Lung (tissue), 12 donors: Measurements from ENCODE around the gene HERPUD2. TPM values are rescaled to one million over a fixed set of nuclear protein-coding genes. Genes with fewer than 3 reads are reported as not detected.
"Not testable (repeated sequence)": the region's sequence is repeated elsewhere in the genome, so short reads cannot be mapped to it uniquely, and the experiment has no call there.

Experiments used
- ATAC-seq: fragments of 200-7000 bp; cut with Tn5 transposase; one replicate; pipeline ENCODE4 v1.9.1; 2020; ENCODE audit warnings: moderate number of reproducible peaks; ENCODE audit not compliant: insufficient read depth, low FRiP score
- DNase-seq, 3 donors: peaks; one replicate each; pipeline ENCODE4 v3.0.0-alpha.2; 2013 to 2017
- H3K27ac ChIP-seq, 2 donors: one replicate each; pipeline ENCODE4 v1.5.1; 2013; ENCODE audit warnings: mild to moderate bottlenecking in 2 of 2, moderate library complexity in 2 of 2, control low read depth in 1 of 2, inconsistent platforms in 1 of 2, low read depth in 1 of 2, low read length in 1 of 2
- H3K27me3 ChIP-seq, 3 donors: one replicate each; pipeline ENCODE4 v1.5.1; 2013; ENCODE audit warnings: low read length in 2 of 3; ENCODE audit not compliant: control insufficient read depth in 3 of 3, insufficient read depth in 3 of 3
- H3K36me3 ChIP-seq, 4 donors: one replicate each; pipeline ENCODE4 v1.5.1; 2013; ENCODE audit warnings: low read length in 4 of 4, mild to moderate bottlenecking in 1 of 4, moderate library complexity in 1 of 4; ENCODE audit not compliant: control insufficient read depth in 4 of 4, insufficient read depth in 4 of 4
- H3K4me1 ChIP-seq, 5 donors: one replicate each; pipeline ENCODE4 v1.5.1; 2013; ENCODE audit warnings: low read length in 5 of 5, mild to moderate bottlenecking in 2 of 5, moderate library complexity in 1 of 5; ENCODE audit not compliant: control insufficient read depth in 5 of 5, insufficient read depth in 5 of 5
- H3K4me3 ChIP-seq: one replicate; pipeline ENCODE4 v1.5.1; 2013; ENCODE audit warnings: mild to moderate bottlenecking, control low read depth, moderate library complexity
- H3K9ac ChIP-seq, 2 donors: one replicate each; pipeline ENCODE4 v1.5.1; 2013; ENCODE audit warnings: low read length in 2 of 2, control low read depth in 1 of 2; ENCODE audit not compliant: insufficient read depth in 1 of 2
- H3K9me3 ChIP-seq, 4 donors: one replicate each; pipeline ENCODE4 v1.5.1; 2013; ENCODE audit warnings: low read length in 3 of 4, mild to moderate bottlenecking in 1 of 4, moderate library complexity in 1 of 4; ENCODE audit not compliant: control insufficient read depth in 4 of 4, insufficient read depth in 3 of 4
- WGBS, 2 donors: extraction: QIAGEN DNeasy Blood & Tissue Kit; methylation state at CpG; one replicate each; pipeline ENCODE4 v1.1.7; 2013; 5-methylcytosine and 5-hydroxymethylcytosine counted together
- polyA plus RNA-seq, 2 donors: library from polyadenylated mRNA; stranded (reverse); fragments of 200-250 nt; gene quantifications; one replicate each; pipeline ENCODE4 v1.2.1, GENCODE V29; 2013
- total RNA-seq, 2 donors: library from RNA; depleted of rRNA in 1 of 2; stranded (reverse); fragments of >200 nt in 1 of 2; gene quantifications; one replicate each; pipeline ENCODE4 v1.2.1, GENCODE V29; 2014 to 2021
- TF ChIP-seq, protein P1 (sequence below): IDR thresholded peaks from 2 replicates; pipeline ENCODE4 v1.5.1; 2012; ENCODE audit warnings: mild to moderate bottlenecking; ENCODE audit errors: control extremely low read depth, extremely low read depth
- donor health status: control.
- donor health status: control.
- donor health status: Bipolar disorder and iron deficiency.
- donor health status: healthy.
- donor health status: DM: yes; HTN: yes; CAD: no.

Gene HERPUD2
- total and polyA plus RNA-seq, 4 donors: 10.4 to 32.2 (median 21.8) TPM

DNA sequence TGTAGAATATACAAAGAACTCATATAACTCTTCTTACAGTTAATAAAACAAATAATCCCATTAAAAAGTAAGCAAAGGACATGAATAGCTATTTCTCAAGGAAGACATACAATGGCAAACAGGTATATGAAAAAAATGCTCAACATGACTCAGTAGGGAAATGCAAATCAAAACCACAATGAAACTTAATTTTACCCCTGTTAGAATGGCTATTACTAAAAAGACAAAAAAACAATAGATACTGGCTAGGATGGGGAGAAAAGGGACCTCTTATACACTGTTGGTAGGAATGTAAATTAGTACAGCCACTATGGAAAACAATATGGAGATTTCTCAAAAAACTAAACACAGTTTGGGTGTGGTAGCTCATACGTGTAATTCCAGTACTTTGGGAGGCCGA, 37.8 kb downstream of the HERPUD2 start:
- Histone ChIP-seq H3K4me1 (no peaks in the 10 kb centered on the region), H3K27ac (no peak overlapping the region), H3K27me3 (no peaks in the 10 kb centered on the region), H3K4me3 (no peak overlapping the region), H3K36me3 (peaks cover 0 to 11% (median 6%) of the 10 kb centered on the region in 4 donors), H3K9ac (no peak overlapping the region), H3K9me3 (peaks cover 0 to 11% (median 0%) of the 10 kb centered on the region in 4 donors)
- no peak for ATAC-seq
- TF ChIP-seq, protein P1, sequence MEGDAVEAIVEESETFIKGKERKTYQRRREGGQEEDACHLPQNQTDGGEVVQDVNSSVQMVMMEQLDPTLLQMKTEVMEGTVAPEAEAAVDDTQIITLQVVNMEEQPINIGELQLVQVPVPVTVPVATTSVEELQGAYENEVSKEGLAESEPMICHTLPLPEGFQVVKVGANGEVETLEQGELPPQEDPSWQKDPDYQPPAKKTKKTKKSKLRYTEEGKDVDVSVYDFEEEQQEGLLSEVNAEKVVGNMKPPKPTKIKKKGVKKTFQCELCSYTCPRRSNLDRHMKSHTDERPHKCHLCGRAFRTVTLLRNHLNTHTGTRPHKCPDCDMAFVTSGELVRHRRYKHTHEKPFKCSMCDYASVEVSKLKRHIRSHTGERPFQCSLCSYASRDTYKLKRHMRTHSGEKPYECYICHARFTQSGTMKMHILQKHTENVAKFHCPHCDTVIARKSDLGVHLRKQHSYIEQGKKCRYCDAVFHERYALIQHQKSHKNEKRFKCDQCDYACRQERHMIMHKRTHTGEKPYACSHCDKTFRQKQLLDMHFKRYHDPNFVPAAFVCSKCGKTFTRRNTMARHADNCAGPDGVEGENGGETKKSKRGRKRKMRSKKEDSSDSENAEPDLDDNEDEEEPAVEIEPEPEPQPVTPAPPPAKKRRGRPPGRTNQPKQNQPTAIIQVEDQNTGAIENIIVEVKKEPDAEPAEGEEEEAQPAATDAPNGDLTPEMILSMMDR: no peak
- no peak for DNase-seq
- 94 to 100% methylated on average over 2 of the region's 2 CpGs for WGBS, 2 donors

DNA sequence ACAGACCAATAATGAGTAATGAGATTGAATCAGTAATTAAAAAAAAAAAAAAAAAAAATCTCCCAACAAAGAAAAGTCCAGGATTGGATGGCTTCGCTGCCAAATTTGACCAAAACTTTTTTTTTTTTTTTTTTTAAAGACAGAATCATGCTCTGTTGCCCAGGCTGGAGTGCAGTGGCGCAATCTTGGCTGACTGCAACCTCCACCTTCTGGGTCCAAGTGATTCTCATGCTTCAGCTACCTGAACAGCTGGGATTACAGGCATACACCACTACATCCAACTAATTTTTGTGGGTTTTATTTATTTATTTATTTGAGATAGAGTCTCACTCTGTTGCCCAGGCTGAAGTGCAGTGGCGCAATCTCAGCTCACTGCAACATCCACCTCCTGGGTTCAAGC, 40.4 kb downstream of the HERPUD2 start:
- not testable (repeated sequence) for H3K4me3 ChIP-seq, H3K4me1 ChIP-seq, H3K27ac ChIP-seq, ATAC-seq, H3K9ac ChIP-seq, H3K27me3 ChIP-seq, DNase-seq
- Histone ChIP-seq H3K9me3 (peaks cover 0 to 11% (median 0%) of the 10 kb centered on the region in 4 donors), H3K36me3 (peaks cover 2 to 13% (median 7%) of the 10 kb centered on the region in 4 donors)
- 97 to 100% methylated on average over 3 of the region's 3 CpGs for WGBS, 2 donors

DNA sequence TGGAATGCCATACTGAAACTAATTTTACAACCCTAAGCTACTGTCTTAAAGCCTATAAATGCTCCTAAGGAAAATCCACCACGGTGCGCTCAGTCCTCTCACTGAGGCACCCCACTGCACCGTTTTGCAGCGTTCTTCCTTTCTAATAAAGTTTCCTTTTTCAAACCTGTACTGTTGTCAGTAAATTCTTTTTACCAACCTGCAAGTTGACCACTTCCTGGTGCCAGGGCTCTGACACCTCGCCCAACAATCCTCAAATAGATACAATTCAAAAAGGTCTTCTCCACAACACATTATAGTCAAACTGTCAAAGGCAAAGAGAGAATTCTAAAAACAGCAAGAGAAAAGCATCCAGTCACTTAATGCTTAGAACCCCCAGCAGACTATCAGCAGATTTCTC, 42.8 kb downstream of the HERPUD2 start:
- Histone ChIP-seq H3K9ac (no peak overlapping the region), H3K4me1 (peaks cover 9 to 16% (median 11%) of the 10 kb centered on the region in 5 donors), H3K27ac (no peak overlapping the region), H3K36me3 (peaks cover 0 to 11% (median 7%) of the 10 kb centered on the region in 4 donors), H3K27me3 (no peaks in the 10 kb centered on the region), H3K4me3 (no peak overlapping the region), H3K9me3 (peaks cover 0 to 11% (median 0%) of the 10 kb centered on the region in 4 donors)
- 89 to 97% methylated on average over 5 of the region's 5 CpGs for WGBS, 2 donors
- TF ChIP-seq, protein P1: no peak
- DNase-seq (no peak), ATAC-seq (no peak)

DNA sequence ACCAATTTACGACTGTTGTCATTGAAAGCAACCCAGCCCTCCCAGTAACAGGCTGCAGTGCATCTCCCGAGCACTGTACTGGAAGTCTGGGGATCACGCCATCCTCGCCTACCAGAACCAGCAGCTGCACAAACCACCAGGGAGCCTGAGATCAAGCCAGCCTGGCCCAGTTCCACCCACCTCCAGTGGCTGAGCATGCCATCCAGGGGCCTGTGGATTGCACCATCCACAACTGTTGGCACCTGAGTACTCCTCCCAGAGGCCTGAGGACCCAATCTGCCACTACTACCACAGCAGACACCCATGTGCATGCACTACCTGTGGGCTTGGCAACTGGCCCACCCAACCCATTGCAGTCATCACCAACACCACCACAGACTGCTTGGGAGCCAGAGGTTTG, 44.2 kb downstream of the HERPUD2 start:
- TF ChIP-seq, protein P1: no peak
- H3K9me3 ChIP-seq: peaks cover 0 to 6% (median 0%) of the 10 kb centered on the region in 4 donors
- no peak overlapping the region for H3K27ac ChIP-seq
- no peak for ATAC-seq
- DNase-seq: no peak
- WGBS, 2 donors: 99% methylated on average over 4 of the region's 4 CpGs
- H3K4me3 ChIP-seq: no peak overlapping the region
- peaks cover 12 to 28% (median 16%) of the 10 kb centered on the region in 5 donors for H3K4me1 ChIP-seq
- no peak overlapping the region for H3K9ac ChIP-seq
- peaks cover 0 to 9% (median 6%) of the 10 kb centered on the region in 4 donors for H3K36me3 ChIP-seq
- H3K27me3 ChIP-seq: no peaks in the 10 kb centered on the region
